H1 (cell line): ENCODE data around the gene CCDC148. TPM values are rescaled to one million over a fixed set of nuclear protein-coding genes. Genes with fewer than 3 reads are reported as not detected.

Experiments used
- CHD7 ChIP-seq: fragments of 300-600 bp; sonication (generic); IDR thresholded peaks from 2 replicates; pipeline ENCODE4 v1.7.1; 2012; ENCODE audit warnings: low read length, moderate library complexity, mild to moderate bottlenecking, inconsistent platforms; ENCODE audit not compliant: insufficient replicate concordance
- EZH2 ChIP-seq: fragments of 200-600 bp; sonication (generic); IDR thresholded peaks from 2 replicates; pipeline ENCODE4 v1.7.1; 2012; ENCODE audit warnings: low read depth, mild to moderate bottlenecking, moderate library complexity, low read length, inconsistent platforms; ENCODE audit not compliant: severe bottlenecking
- GABPA ChIP-seq: IDR thresholded peaks from 2 replicates; pipeline ENCODE4 v1.6.1; 2011; ENCODE audit warnings: mild to moderate bottlenecking, low read length, moderate library complexity, borderline replicate concordance; ENCODE audit not compliant: insufficient read depth
- POLR2A ChIP-seq, 2 experiments: IDR thresholded peaks; 1 replicate in 1 of 2; 2 replicates in 1 of 2; pipeline ENCODE4 v1.6.1; 2011; ENCODE audit warnings: low read depth in 2 of 2, low read length in 2 of 2, mild to moderate bottlenecking in 2 of 2; ENCODE audit errors: control extremely low read depth in 1 of 2
- POLR2AphosphoS5 ChIP-seq: IDR thresholded peaks from 2 replicates; pipeline ENCODE4 v1.6.1; 2011; ENCODE audit warnings: low read depth, low read length
- POU5F1 ChIP-seq: IDR thresholded peaks from 2 replicates; pipeline ENCODE4 v1.6.1; 2011; ENCODE audit warnings: low read depth, mild to moderate bottlenecking, low read length, moderate library complexity
- RXRA ChIP-seq: IDR thresholded peaks from 2 replicates; pipeline ENCODE4 v1.6.1; 2011; ENCODE audit warnings: low read depth, mild to moderate bottlenecking, low read length, moderate library complexity; ENCODE audit not compliant: insufficient read depth
- SUZ12 ChIP-seq: fragments of 200-600 bp; sonication (generic); IDR thresholded peaks from 2 replicates; pipeline ENCODE4 v1.6.1; 2012; ENCODE audit warnings: mild to moderate bottlenecking, inconsistent platforms, low read length, moderate library complexity, mixed read lengths
- TAF7 ChIP-seq: optimal IDR thresholded peaks from 2 replicates; pipeline ENCODE3; 2011; ENCODE audit warnings: low read depth, mild to moderate bottlenecking, inconsistent platforms, low read length, moderate library complexity, borderline replicate concordance
- ZNF274 ChIP-seq: IDR thresholded peaks from 2 replicates; pipeline ENCODE4 v1.7.0; 2012; ENCODE audit warnings: low read length, borderline replicate concordance; ENCODE audit errors: extremely low read depth
- polyA plus RNA-seq, 7 experiments: library from polyadenylated mRNA; depleted of rRNA in 3 of 7; stranded (reverse) in 5 of 7; unstranded in 2 of 7; fragments of >200 nt in 5 of 7; fragments of 200-250 nt in 2 of 7; gene quantifications; 1 replicate in 5 of 7; 2 replicates in 1 of 7; 4 replicates in 1 of 7; pipeline versions ENCODE4 v1.2.1 to v1.2.3, GENCODE V29; 2011 to 2013; ENCODE audit warnings: missing spikeins in 2 of 7, mixed read lengths in 2 of 7
- total RNA-seq: library from RNA; stranded (reverse); fragmentation: NEBNext Ultra II Directional; extraction: Animal tissue kit (Norgen Biotek cat#: 25700); gene quantifications from 2 replicates; pipeline ENCODE4 v1.2.1, GENCODE V29; 2021

CCDC148 gene
- total and polyA plus RNA-seq, 2 of the 8 experiments (the other 6 are each of a cell fraction or from before 2014, with no cell fraction given), result 0.45 to 1.3 TPM

- no peak for TF ChIP-seq CHD7
- no peak for TF ChIP-seq POU5F1
- TF ChIP-seq TAF7, result no peak
- TF ChIP-seq EZH2, result no peak
- no peak for TF ChIP-seq POLR2AphosphoS5
- no peak for TF ChIP-seq ZNF274
- TF ChIP-seq SUZ12, result no peak
- no peak for TF ChIP-seq RXRA
- TF ChIP-seq GABPA, result no peak
- TF ChIP-seq POLR2A (IDR thresholded peaks at IDR 0.05; ENCODE audit: control extremely low read depth in 1 of 2, low read depth in 2 of 2, low read length in 2 of 2), result no peak
Measured at GRCh38 chr2:158182676-158183295, 273.8 kb downstream of the CCDC148 start (continued).
